ENCODE results near the gene MESD.
A peak's percentile ranks its signal among the peaks of the same experiment; 100 is the strongest.

Gene MESD

DNA sequence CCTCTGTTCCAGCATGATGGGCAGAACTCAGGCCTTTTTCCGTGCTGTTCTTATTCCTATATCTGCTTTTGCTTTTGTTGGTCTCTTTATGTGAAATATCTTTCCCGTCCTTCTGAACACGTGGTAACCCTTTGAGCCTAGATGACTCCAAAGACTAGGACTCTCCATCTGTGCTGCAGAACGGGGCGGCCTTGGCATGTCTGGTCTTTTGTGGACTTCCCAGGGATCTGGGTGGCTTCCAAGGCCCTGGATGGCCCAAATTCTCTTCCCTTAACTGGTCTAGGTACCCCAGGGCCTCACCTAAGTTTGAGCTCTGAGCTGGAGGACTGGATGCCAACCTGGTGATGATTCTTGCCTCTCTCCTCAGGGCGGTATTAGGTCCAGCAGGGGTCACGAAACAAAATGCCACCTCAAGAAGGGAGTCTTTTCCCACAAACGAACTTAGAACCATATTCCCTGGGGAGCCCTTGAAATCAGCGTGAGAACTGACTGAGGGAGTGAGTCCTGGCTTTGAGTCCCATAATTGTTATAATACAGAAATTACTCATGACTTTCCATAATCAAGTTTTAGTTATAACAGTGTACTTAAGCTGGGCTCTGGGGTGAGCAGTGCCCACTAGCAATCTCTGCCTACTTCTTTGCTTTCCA lies 25.0 kb upstream of the MESD start:
- no peak for DNase-seq

DNA sequence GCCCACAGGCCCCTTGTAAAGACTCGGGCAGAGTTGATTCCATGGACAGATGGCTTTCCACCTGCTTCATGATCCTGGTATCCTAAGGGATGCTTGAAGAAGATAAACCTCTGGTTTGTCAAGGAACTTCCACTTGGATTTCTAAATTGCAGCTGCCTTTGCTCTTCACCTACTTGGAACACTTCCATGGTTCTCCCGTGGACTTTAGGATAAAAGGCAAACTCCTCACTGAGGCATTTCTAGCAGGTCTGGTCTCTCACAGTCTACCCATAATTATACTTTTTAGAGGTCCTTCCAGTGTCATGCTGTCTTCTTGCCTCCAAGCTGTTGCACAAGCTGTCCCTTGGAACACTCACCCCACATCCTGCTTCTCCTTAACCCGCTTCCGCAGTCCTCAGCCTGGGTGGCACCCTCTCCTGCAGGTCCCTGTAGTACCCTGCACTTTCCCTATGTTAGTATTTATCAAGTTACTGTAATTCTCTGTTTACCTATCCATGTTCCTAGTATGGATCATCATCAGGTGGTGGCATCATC lies 23.8 kb upstream of the MESD start:
- DNase-seq, result no peak

DNA sequence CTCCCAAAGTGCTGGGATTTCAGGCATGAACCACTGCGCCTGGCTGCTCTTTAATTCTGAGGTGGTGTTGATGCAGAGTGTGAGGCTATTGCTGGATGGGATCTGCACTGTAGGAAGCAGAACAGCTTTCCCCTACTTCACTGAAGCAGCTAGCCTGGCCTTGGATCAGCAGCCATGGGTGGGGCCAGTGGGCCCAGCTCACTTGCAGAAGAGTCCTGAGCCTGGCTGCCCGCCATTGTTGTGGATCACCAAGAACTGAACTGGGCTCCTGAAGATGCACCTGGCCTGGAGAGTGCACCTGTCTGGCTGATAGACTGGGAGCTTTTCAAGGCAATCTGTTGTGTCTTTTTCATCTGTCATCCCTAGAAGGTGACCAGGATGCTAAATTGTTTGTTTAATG lies 23.0 kb upstream of the MESD start:
- no peak for DNase-seq

DNA sequence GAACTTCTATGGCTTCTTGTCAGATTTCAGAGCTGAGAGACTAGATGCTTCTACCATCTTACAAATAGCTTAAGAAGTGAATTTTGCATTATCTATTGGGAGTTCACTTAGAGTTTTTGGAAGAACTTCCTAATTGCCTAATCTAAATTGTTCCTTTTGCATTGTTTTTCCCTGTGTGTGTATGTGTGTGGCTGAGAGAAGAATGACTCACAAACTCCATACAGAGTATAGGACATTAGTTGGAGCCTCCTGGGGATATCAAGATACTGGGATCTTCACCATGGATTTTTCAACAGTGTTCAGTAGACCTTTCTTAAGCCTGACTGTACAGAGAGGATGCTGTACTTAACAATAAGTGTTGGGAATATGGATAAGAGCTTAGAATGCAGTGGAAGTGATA lies 22.0 kb upstream of the MESD start:
- DNase-seq, result peak; percentile 58

DNA sequence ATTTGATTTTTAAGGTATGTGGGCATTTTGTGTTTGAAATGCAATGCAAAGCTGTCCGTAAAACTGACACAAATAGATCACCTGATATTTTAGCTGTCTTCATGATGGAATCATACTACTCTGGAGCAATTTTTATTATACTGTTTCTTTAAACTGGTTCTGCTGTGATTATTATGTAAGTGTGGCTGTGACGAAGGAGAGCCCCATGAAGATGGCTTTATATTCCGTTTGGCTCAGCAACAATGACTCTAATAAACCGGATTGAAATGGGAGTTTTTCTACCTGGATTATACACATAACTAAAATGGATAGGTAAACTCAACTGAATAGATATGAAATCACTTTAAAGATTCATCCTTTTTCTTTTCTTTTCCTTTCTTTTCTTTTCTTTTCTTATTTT lies 20.5 kb upstream of the MESD start:
- no peak for DNase-seq

DNA sequence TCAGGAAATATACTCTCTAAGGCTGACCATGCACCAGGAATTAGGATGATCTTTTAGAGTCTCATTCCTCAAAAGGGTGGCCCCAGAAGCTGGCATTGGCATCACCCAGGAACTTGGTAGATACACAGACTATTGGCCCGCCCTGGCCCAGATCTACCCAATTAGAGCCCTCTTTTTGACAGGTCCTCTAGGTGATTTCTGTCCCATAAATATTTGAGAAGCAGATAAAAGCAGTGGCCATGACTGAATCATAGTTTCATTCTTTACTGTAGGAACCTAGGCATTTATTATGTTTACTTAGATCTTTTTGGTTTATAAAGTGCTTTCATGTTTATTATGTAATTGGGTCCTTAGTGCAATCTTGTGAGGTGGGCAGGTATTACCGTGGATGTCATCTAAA lies 18.7 kb upstream of the MESD start:
- DNase-seq, result no peak

DNA sequence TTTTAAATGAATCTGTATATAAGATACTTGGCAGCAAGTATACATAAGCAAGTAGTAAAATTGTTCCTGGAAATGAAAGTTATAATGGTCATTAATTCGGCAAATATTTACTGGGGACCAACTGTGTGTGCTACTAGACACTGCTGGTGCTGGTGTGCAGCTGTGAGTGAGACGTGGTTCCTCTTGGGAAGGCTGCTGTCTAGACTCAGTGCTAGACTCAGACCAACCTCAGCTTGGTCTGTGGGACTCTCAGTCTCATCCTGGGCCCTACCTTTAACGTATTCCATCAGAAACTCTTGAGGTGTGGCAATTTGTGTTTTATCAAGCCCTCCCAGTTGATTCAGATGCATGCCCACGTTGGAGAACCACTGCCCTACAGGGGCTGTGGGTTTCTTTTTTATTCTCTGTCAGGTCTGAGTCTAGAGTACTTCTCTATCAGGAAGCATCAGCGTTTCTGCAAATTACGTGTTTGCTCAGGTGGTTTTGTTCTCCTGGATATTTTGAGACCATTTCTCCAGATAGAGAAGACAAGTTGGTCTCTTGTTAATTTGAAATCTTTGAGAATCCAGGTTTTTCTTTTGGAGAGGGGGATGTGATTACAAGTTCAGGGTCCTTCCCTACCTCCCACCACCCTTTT lies 17.9 kb upstream of the MESD start:
- DNase-seq, result no peak

DNA sequence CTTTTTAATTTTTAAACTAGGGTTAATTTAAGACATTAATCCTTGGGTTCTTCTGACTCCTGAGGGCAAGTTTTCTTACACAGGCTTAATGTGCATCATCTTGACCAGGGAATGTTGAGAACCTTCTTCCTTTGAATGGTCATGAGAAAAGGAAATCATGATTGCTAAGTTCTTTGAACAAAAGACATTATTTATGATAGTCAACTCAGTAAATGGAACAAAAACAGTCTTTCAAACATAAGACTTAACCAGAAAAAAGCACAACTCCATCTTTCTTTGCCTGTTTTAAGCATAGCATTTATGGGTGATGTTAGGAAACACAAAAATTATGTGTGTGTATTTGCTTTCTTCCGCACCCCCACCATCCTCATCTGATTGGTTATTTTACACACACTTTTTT lies 16.5 kb upstream of the MESD start:
- DNase-seq, result no peak

DNA sequence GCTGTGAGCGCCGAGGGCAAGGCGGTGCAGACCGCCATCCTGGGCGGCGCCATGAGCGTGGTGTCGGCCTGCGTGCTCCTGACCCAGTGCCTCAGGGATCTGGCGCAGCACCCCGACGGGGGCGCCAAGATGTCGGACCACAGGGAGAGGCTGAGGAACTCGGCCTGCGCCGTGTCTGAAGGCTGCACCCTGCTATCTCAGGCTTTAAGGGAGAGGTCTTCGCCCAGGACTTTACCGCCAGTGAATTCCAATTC lies 13.4 kb upstream of the MESD start:
- DNase-seq, result no peak

DNA sequence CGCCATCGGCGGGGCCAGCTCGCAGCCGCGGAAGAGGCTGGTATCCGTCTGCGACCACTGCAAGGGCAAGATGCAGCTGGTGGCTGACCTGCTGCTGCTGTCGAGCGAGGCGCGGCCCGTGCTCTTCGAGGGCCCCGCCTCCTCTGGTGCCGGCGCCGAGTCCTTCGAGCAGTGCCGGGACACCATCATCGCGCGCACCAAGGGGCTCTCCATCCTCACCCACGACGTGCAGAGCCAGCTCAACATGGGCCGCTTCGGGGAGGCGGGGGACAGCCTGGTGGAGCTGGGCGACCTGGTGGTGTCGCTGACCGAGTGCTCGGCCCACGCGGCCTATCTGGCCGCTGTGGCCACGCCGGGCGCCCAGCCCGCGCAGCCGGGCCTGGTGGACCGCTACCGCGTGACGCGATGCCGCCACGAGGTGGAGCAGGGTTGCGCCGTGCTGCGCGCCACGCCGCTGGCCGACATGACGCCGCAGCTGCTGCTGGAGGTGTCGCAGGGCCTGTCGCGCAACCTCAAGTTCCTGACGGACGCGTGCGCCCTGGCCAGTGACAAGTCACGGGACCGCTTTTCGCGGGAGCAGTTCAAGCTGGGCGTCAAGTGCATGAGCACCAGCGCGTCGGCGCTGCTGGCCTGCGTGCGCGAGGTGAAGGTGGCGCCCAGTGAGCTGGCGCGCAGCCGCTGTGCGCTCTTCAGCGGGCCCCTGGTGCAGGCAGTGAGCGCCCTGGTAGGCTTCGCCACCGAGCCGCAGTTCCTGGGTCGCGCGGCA lies 12.9 kb upstream of the MESD start:
- DNase-seq, result peak; percentile 44

DNA sequence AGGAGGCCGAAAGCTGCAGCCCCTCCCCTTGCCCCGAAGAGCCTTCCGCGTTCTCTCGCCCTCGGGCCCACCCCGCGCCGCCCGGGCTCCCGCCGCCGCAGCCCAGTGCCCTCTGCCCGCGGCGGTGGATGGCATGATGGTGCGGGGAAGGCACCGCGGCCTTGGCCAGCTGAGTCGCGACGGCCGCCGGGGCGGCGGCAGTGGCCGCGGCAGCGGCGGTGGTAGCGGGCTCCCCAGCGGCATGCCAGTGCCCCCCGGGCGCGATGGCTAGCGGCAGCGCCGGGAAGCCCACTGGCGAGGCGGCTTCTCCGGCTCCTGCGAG lies 12.4 kb upstream of the MESD start:
- DNase-seq, result no peak

DNA sequence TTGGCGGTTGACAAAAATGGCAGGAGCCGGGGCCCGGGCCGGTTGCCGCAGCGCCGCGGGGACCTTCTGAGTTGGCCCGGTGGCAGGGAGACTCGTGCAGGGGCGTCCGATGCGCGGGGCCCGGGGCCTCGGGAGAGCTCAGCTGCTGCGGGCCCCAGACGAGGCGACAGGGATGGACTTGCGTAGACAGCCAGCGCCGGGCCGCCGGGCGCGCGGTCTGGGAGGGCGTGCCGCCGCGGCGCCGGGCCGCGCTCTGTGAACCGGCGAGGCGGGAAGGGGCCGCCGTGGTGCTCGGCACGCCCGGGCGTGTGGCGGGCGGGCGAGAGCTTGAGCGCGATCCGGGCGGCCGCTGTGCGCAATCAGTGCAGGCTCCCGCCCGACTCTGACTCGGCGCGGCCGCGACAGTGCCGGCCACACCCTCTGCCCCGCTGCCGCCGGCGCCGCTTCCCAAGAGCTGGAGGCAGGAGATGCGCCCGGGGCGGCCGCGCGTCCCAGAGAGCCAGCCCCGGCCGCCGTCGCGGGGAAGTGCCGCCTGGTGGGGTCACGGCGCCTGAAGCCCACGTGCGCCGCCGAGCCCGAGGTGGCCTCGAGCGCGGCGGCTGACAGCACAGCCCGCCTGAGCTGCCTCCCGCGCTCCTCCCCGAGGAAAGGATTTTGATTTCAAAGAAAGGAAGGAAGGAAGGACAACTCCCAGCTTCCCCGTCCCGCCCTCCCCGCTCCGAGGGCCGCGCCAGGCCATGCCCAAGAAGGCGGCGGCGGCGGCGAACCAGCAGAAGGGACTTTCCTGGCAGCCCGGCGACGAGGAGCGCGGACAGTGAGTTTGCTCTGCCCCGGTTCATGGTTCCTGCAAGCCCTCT lies 11.8 kb upstream of the MESD start:
- DNase-seq, result peak; percentile 64

DNA sequence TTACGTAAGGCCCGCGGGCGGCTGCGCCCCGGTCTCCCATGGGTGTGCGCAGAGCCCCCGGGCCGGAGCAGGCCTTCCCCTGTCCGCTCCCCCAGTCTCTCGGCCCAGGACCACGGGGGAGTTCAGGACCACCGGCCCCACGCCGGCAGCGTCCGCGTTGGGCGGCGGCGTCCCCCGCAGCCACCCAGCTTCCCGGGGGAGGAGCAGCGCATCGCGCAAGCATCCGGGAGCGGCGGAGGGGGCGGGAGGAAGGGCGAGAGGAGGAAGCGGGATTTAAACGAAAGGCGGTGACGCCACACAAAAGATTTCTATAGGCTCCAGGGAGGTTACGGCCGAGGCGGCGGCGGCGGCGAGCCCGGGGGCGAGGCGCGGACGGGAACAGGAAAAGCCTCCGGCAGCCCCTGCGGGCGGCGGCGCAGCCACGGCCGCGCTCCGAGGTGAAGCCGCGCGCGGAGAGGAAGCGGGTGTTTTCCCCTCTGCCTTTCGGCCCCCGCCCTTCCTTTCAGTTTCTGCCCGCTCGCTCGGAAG lies 11.1 kb upstream of the MESD start, which contains the start of gene TLNRD1:
TLNRD1 (plus strand) TSS at position 300 of the 528 bp plus-strand sequence. CDS start 1,349 bp downstream, outside the sequence.
- peak; percentile 96 for DNase-seq

DNA sequence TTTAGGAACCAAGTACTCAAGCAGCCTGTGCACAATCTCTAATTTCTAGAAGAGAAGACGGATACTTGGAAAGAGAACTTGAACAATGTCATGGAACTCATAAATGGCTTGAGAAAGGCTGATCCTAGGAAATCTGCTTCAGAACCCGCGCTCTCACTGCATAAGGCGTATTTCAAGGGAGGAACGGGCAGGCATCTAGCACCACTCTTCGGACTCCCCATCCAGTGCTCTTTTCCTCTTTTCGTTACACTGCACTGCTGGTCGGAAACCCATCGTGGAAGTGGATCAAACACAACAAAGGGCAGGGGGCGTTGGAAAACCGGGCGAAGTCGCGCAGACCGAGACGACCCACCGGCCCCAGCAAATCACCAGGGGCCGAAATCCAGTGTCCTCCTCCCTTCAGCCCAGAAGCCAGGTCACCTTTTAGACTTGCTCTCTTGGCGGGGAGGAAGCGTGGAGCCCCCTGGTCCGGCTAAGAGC lies 10.6 kb upstream of the MESD start:
- no peak for DNase-seq

DNA sequence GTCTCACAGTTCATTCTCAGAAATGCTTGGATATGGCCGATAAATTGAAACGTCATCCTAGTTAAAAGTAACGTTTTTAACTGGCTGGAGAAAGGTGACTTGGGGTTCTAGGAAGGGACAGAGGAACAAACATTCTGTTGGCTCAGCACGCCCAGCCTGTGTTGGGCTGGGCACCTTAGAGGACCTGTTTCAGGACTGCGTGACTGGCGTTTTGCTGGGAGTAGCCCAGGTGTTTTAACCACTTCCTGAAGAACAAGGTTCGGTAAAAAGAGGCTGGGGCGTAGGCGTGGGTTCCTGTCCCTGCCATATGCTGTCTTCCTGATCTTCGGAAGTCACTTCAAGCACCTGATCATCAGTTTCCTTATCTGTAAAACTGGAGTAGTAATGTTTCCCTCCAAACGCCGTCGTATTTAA lies 10.0 kb upstream of the MESD start:
- no peak for DNase-seq

DNA sequence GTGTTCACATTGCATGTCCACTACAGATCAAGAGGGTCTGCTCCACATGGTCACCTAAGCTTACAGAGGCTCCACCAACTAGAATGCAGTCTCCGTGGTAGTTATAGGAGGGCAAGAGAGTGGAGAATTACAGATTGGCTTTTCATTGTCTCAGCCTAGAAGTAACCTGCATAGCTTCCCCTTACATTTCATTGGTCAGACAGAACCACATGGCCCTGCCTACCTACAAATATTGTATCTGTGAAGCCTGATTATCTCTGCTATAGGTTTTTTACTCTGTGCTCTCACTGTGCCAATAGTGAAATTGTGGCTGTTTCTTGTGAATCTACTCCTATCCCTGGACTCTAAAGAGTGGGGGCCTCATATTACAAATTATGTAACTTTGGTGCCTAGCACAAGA lies 8.6 kb upstream of the MESD start:
- DNase-seq, result no peak

DNA sequence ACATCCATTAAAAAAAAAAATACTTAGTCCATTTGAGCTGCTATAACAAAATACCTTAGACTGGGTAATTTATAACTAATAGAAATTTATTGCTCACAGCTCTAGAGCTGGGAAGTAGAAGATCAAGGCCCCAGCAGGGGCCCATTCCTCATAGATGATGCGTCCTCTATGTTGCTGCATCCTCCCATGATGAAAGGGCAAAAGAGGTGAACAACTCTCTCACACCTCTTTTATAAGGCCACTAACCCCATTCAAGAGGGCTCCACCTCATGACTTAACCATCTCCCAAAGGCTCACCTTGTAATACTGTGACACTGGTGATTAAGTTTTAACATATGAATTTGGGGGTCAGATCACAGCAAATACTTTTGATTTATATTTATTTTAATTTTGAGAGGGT lies 8.1 kb upstream of the MESD start:
- no peak for DNase-seq

DNA sequence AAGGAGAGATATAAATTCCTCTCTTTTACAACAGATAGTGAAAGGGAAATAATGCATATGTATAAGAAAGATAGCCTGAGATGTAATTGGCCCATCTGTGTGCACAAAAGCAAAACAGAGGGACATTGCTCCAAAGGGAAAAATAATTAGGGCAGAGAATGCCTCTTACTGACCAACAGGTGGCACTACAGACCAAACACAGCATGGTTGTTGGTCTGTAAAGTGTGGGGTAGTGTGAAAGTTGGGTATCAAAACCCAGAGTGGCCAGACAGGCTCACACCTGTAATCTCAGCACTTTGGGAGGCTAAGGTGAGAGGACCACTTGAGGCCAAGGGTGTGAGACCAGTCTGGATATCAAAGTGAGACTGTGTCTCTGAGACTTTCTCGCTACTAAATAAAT lies 6.6 kb upstream of the MESD start:
- DNase-seq, result no peak

DNA sequence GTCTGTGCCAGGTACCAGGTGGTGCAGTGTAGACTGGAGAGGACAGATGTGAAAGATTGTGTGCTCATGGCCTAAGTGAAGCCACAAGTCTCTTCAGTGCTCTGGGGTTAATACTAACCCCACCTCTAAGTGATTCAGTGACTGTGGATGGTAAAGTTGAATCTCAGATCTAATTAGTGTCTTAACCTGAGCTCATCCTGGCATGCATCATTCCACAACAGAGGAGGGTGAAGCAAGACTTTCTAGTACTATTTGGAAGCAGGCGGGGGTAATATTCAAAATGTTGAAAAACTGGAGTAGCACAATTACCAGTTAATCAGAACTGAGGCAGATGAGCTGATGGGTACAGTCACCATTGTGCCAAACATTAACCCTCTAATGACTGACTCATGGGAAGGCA lies 2.8 kb upstream of the MESD start:
- no peak for DNase-seq

DNA sequence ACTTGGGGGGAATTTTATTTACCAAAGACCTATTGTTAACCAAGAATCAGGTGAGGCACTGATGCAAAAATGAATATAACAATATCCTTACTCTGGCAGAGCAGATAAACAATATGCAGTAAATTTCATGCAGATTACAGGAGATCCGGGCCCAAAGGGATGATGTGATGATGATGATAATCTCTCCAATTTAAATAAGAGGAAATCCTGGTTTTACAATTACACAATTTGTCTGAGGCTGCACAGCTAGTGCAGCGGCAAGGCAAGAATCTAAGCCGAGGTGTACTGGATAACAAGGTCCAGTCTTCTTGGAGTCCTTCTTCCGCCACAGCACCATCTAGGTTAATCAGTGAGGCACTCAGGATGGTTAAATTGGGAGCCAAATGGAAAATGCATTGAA lies 2.4 kb upstream of the MESD start:
- no peak for DNase-seq

DNA sequence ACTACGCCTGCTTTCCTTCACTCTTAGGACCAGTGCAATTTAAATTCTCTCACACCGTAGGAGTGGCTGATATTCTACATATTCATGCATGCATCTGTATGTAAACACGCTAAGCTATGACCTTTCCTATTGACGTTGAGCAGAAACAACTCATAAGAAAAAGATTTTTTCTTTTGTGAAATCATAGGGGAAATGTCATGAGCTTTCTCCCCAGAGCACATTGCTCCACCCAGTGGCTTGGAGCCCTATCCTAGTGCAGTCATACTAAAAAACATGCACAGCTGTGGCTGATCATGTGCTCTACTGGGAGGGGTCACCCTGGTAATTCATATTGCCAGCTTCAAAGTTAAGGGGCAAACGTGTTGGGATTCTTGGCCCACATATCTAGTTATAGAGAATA lies 1.8 kb upstream of the MESD start:
- DNase-seq, result peak; percentile 65

DNA sequence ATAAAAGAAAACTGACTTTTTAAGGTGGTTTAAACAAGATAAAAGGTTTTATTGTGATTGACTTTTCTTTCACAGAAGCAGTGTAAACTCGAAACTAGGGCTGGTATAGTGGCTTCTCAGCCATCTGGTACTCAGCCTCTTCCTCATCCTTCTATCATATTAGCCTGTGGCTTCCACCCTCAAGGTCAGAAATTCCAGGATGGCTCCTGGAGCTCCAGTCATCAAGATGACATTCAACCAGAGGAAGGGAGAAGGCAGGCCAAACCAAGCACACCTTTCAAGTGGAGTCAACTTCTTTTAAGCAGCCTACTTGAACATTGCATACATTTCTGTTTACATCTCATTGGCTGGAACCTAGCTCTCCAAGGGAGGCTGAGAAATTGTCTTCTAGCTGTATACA lies 1.3 kb upstream of the MESD start:
- no peak for DNase-seq

DNA sequence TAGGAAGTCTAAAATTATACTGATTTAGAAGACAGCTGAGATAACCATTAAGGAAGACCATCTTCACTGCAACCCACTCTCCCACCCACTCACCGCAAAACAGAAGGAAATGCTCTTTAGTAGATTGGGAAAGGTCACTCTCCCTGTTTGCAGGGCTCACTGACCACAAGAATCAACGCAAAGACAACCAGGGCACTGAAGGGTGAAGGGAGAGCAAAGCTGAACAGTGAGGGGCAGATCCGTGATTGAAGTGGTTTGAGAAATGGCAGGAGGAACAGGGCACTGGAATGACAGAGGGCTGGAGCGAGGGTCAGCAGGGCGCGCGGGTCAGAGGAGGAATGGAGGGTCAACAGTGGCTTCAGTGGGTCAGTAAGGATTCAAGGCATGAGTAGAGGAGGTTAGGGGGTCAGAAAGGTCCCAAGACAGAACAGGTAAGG lies 520 bp downstream of the MESD start:
- no peak for DNase-seq

All from fibroblast of skin of right biceps (primary cell).